ENCODE measurements around the gene RNU4-1.

- TF ChIP-seq TAF1 (IDR thresholded peaks at IDR 0.05; ENCODE audit: control insufficient read depth, extremely low read depth, insufficient read depth, low read length, severe bottlenecking) = no peak
- no peak for TF ChIP-seq ZNF449 (CRISPR knock-in tag; IDR thresholded peaks at IDR 0.05)
- no peak for TF ChIP-seq POLR2AphosphoS2 (IDR thresholded peaks at IDR 0.05; ENCODE audit: low read length)
- TF ChIP-seq MXI1 (IDR thresholded peaks at IDR 0.05; ENCODE audit: low read depth, low read length) = no peak
- no peak for TF ChIP-seq POLR2AphosphoS5 (IDR thresholded peaks at IDR 0.05; ENCODE audit: control insufficient read depth, insufficient read depth, low read depth, low read length)
- no peak for TF ChIP-seq GTF2F1 (IDR thresholded peaks at IDR 0.05; ENCODE audit: low read depth, low read length)
- TF ChIP-seq MYC (IDR thresholded peaks at IDR 0.05; ENCODE audit: low read depth, low read length) = no peak
- TF ChIP-seq MYC (CRISPR knock-in tag; IDR thresholded peaks at IDR 0.05; ENCODE audit: borderline replicate concordance, low read depth) = no peak
- no peak for TF ChIP-seq FIP1L1 (IDR thresholded peaks at IDR 0.05; ENCODE audit: low read depth, low read length, poor library complexity, severe bottlenecking)
- no peak for TF ChIP-seq EZH2 (IDR thresholded peaks at IDR 0.05; ENCODE audit: borderline replicate concordance, low read depth, low read length)
- no peak for TF ChIP-seq ELF4 (CRISPR knock-in tag; IDR thresholded peaks at IDR 0.05)
- no peak for TF ChIP-seq YY1 (IDR thresholded peaks at IDR 0.05; ENCODE audit: borderline replicate concordance in 1 of 3, control insufficient read depth in 1 of 3, extremely low read depth in 1 of 3, insufficient read depth in 3 of 3, insufficient read length in 1 of 3, insufficient replicate concordance in 2 of 3, low read depth in 1 of 3, low read length in 2 of 3)
- TF ChIP-seq CBFB (CRISPR knock-in tag; IDR thresholded peaks at IDR 0.05) = no peak
- TF ChIP-seq SMC3 (conservative IDR thresholded peaks at IDR 0.05; ENCODE audit: insufficient read depth, low read depth, low read length) = no peak
These were observed 45.4 kb downstream of the RNU4-1 start for GRCh38 chr12:120247621-120248030.
